A673 (cell line): ENCODE measurements around the gene FPGS.

Source experiments
- CTCF ChIP-seq: fragments of 300-800, 200-600 bp; sonication (generic); conservative IDR thresholded peaks from 2 replicates; pipeline ENCODE4 v1.5.1; 2017; ENCODE audit warnings: low read depth, mild to moderate bottlenecking, antibody characterized with exemption, low read length, moderate library complexity, mixed read lengths
- EZH2 ChIP-seq: fragments of 200-600 bp; sonication (generic); IDR thresholded peaks from 2 replicates; pipeline ENCODE4 v1.6.1; 2017; ENCODE audit warnings: borderline replicate concordance, low read depth, mild to moderate bottlenecking, mixed read lengths, antibody characterized with exemption, low read length; ENCODE audit not compliant: poor library complexity, severe bottlenecking

- TF ChIP-seq CTCF (no peak), EZH2 (no peak)
These were observed 54.6 kb downstream of the FPGS start for GRCh38 chr9:127857278-127857677.
